Epithelial cell of esophagus (primary cell): ENCODE measurements around the gene SLMAP.
"Not testable (repeated sequence)": the region's sequence is repeated elsewhere in the genome, so short reads cannot be mapped to it uniquely, and the experiment has no call there.

Experiments
- DNase-seq: peaks from one replicate; pipeline ENCODE4 v3.0.0; 2010; ENCODE audit warnings: low read depth
- H3K4me3 ChIP-seq: 2 replicates; pipeline ENCODE4 v1.5.1; 2011; ENCODE audit warnings: mild to moderate bottlenecking, low read length, control low read depth
- TF ChIP-seq, protein P1 (sequence below): IDR thresholded peaks from 2 replicates; pipeline ENCODE4 v1.5.1; 2011; ENCODE audit warnings: low read depth, mild to moderate bottlenecking, low read length, control low read depth, inconsistent platforms; ENCODE audit not compliant: insufficient read depth; ENCODE audit errors: missing control alignments

Gene SLMAP

DNA sequence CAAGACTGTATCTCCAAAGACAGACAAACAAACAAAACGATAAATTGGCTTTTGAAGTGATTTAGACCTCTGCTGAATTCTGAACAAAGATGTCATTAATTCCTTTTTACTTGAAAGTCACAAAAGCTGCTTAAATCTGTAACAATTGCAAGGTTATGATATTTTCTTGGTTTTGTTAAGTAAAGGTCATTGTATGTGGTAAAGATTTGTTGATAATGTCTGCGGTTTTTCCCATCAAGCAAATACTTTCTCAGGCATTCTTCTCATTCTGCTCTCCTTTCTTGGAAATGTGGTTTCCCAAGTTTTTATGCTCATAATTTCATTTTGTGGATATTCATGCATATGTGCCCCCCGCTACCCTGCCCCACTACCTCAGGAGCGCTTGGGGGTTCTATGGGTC lies 116.5 kb downstream of the SLMAP start:
- TF ChIP-seq, protein P1, sequence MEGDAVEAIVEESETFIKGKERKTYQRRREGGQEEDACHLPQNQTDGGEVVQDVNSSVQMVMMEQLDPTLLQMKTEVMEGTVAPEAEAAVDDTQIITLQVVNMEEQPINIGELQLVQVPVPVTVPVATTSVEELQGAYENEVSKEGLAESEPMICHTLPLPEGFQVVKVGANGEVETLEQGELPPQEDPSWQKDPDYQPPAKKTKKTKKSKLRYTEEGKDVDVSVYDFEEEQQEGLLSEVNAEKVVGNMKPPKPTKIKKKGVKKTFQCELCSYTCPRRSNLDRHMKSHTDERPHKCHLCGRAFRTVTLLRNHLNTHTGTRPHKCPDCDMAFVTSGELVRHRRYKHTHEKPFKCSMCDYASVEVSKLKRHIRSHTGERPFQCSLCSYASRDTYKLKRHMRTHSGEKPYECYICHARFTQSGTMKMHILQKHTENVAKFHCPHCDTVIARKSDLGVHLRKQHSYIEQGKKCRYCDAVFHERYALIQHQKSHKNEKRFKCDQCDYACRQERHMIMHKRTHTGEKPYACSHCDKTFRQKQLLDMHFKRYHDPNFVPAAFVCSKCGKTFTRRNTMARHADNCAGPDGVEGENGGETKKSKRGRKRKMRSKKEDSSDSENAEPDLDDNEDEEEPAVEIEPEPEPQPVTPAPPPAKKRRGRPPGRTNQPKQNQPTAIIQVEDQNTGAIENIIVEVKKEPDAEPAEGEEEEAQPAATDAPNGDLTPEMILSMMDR, result no peak
- H3K4me3 ChIP-seq, result no peak overlapping the region
- no peak for DNase-seq

DNA sequence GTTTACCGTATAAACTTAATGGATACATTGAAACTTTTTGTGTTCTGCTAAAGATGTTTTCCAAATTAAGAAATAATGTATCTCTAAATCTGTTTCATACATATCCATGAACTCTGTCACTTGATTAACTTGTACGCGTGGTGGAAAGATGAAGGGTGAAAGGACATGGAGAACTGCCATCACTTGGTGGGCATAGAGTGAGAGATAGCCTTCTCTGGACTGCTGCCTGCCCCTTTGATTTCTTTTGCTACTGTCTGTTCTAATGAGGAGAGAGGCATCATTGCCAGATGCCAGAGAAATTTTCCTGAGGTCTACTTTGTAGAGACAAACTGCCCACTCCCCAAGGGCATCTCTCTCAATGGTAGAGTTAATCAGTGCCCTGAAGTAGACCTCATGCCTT lies 120.5 kb downstream of the SLMAP start:
- H3K4me3 ChIP-seq, result no peak overlapping the region
- TF ChIP-seq, protein P1, result no peak
- DNase-seq, result no peak

DNA sequence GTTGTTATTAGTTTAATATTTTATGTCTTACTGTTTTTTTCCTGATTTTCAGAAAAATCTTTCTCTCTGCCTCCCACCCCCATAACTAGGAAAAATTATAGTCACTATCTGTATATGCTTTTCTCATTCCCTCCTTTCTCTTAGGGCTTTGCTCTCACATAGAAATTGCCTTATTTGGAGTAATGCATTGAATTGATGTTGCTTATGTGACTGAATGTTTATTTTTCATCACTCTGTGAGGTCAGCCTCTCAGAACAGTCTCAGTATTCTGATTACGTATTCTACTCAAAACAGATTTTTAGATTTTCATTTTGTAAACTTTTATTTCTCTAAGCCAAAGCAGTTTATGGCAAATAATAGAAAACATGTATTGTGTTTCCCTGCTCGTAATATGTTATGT lies 121.0 kb downstream of the SLMAP start:
- DNase-seq, result no peak
- H3K4me3 ChIP-seq, result no peak overlapping the region
- TF ChIP-seq, protein P1, result no peak

DNA sequence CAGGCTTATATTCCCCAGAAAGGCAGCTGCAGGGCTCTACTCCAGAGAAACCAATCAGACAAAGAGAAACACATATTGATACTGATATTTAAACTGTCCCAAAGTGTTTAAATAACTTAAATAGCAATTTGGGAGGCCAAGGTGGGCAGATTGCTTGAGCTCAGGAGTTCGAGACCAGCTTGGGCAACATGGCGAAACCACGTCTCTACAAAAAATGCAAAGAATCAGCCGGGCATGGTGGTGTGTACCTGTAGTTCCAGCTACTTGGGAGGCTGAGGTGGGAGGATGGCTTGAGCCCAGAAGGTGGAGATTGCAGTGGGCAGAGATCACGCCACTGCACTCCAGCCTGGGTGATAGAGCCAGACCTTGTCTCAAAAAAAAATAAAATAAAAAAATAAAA lies 128.3 kb downstream of the SLMAP start:
- not testable (repeated sequence) for H3K4me3 ChIP-seq

DNA sequence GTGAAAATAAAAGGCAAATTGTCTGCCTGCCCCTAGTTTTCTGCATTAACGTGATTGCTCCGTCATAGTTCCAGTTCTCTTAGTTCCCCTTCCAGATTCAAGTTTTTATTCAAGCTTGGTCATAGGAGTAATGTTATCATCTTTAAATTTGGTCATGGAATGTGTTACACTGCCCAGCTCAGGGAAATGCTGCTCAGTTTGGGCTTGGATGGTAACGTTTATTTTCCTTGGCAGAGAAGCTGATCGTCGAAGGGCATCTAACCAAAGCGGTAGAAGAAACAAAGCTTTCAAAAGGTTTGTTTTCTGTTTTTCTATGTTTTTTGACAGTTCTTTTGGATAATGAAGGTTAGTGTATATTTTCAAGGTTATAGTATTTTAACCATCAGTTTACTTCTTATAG lies 133.7 kb downstream of the SLMAP start:
- no peak for DNase-seq
- H3K4me3 ChIP-seq, result no peak overlapping the region
- TF ChIP-seq, protein P1, result no peak

More for the DNA sequence above, 128.3 kb downstream of the SLMAP start:
- not testable (repeated sequence) for DNase-seq

DNA sequence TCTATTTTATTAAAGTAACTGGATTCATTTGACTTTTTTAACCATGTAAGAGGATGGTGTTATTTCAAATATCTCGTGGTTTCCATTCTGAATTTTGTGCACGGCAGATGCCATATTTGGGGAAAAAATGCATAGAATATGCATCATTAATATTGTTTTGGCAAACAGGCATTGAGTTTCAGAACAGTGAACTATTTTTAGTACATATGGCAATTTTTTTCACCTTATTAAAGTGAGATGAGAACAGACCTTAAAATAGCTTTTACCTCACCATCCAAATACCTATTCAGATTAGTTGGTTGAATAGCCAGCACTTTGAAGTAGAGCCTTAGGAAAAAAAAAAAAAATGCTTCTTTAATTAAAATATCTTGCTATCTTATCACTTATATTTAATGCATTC lies 134.8 kb downstream of the SLMAP start:
- TF ChIP-seq, protein P1, result no peak
- no peak overlapping the region for H3K4me3 ChIP-seq
- DNase-seq, result no peak

DNA sequence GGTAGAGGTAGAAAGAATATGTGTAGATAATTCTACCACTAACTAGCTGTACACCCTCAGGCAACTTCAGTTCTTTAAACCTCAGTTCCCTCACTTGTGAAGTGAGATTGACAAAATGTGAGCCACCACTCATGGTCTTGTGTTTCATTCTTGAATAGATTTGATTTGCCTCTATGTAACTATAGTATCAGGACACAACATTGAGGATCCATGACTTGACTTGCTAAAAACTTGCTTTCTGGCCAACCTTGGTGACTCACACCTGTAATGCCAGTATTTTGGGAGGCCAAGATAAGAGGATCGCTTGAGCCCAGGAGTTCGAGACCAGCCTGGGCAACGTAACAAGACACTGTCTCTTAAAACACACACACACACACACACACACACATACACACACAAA lies 136.3 kb downstream of the SLMAP start:
- TF ChIP-seq, protein P1, result no peak
- peak; percentile 67 for DNase-seq
- no peak overlapping the region for H3K4me3 ChIP-seq

DNA sequence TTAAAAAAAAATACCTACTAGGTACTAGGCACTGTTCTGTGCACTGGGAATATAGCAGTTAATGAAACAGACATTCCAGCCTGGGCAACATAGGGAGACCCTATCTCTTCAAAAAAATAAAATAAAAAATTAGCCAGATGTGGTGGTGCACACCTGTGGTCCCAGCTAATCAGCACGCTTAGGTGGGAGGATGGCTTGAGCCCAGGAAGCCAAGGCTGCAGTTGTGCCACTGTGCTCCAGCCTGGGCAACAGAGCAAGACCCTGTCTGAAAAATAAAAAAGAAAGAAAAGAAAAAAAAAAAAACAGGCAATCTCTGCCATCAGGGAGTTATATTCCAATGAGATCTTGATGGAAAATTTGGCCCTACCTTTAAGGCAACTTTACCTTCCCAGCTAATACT lies 137.0 kb downstream of the SLMAP start:
- H3K4me3 ChIP-seq, result no peak overlapping the region
- TF ChIP-seq, protein P1, result no peak
- no peak for DNase-seq
